ENCODE results near the gene AEBP1. TPM values are rescaled to one million over a fixed set of nuclear protein-coding genes. Genes with fewer than 3 reads are reported as not detected.

Gene AEBP1
- polyA plus RNA-seq, 4 donors: 58.4 to 82.4 (median 73.4) TPM

DNA sequence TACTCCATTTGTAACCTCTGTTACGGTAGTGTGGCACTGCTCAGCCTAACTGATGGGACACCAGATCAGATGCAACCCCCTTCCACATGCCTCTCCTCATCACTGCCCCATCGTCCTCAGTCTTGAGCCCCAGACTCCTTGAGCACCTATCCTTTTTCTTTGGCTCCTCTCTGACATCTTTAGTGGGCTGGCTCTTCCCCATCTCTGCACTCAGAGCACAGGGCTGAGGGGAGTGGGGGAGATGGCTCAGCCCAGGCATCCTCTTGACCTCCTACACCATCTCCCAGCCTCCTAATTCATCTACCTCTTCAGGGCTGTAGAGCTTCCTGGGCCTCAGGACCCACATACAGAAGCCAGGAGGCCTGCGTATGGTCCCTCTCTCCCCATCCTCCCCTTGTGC lies 20.3 kb upstream of the AEBP1 start:
- DNase-seq (ENCODE audit: low read depth in 4 of 4, low spot score in 2 of 4): no peak

DNA sequence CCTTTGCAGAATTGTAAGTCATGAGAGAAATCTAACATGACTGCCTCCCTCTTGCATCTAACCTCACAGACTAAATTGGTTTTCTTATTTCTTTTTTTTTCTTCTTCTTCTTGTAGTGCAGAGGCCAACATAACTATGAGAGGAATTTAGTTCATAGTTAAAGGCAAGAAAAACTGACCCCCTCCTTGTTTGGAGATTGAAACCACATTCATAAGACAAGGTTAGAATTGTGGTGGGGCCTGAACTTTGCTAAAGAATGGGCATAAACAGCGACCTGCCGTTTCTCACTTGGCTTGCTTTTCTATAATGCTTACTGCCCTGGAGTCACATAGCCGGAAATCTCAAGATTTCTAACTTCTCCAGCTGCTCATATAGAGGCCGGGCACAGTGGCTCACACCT lies 19.4 kb upstream of the AEBP1 start:
- no peak for DNase-seq (ENCODE audit: low read depth in 4 of 4, low spot score in 2 of 4)

DNA sequence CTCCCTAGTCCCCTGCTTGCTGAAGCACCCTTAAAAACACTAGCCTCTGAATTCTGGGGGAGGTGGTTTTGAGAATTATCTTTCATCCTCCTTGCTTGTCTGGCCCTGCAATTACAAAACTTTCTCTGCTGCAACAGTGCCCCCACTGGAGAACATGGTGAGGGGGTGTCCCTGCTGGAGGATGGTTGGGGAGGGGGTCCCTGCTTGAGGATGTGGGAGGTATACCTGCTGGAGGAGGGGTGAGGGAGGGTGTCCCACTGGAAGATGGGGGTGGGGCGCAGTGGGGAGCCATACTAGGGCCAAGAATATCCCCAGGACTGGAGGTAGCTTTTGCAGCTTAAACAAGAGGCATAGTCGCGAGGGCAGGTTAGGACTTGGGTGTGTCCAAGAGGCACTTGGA lies 18.6 kb upstream of the AEBP1 start:
- DNase-seq (ENCODE audit: low read depth in 4 of 4, low spot score in 2 of 4): no peak

DNA sequence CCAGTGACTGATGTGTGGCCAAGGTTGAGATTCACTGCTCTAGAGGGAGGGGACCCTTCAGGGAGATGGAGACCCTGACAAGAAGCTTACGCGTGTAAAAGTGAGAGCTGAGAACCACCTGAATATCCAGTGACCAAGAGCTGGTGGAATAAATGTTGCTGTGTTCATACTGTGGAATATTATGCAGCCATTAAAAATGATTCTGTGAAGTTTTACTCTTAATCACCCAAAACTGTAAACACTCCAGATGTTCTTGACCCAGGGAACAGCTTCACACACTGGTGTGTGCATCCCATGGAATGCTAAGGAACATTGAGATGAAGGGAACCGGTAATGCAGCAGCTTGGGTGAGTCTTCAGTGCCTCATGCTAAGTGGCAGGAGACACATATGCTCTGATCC lies 17.5 kb upstream of the AEBP1 start:
- DNase-seq (ENCODE audit: low read depth in 4 of 4, low spot score in 2 of 4): no peak

DNA sequence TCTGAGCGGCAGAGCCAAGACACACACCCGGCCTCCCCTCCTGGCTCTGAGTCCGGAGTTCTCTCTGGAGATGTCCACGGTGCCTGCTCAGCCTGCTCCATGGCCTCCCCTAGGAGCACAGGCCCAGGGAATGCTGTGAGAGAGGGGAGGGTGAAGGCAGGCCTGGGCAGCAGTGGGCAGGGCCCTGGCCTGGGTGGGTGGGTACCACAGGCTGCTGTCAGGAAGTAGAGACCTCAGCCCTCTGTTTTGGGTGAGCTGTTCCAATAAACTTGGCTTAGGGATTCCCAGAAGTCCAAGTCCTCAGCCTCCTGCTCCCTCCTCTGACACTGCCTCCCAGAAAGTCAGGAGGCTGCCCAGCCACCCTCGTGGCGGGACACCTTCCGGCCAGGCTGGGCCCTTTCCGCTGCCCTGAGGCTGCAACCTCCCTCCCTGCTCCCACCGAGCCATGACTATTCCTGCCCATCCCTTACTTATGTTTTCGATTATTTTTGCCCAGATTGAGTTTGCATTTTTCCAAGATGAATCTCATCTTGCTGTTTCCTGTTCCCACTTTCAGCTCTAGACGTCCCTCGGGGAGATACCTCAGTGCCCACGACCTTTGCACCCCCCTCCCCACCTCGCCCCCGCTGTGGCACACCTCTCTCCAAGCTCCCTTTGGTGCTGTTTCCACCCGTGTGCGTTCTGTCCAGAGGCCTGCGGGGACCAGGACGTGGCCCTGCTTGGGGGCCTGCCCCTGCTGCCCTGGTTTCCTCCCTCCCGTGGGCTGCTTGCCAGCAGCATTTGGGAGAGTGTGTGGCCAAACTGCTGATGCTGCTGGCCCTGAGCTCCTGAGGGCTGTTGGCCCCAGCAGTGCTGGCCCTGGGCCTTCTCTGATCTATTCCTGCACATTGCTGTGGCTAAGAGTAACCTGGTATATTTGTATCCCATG lies 16.0 kb upstream of the AEBP1 start:
- DNase-seq (ENCODE audit: low read depth in 4 of 4, low spot score in 2 of 4): no peak

DNA sequence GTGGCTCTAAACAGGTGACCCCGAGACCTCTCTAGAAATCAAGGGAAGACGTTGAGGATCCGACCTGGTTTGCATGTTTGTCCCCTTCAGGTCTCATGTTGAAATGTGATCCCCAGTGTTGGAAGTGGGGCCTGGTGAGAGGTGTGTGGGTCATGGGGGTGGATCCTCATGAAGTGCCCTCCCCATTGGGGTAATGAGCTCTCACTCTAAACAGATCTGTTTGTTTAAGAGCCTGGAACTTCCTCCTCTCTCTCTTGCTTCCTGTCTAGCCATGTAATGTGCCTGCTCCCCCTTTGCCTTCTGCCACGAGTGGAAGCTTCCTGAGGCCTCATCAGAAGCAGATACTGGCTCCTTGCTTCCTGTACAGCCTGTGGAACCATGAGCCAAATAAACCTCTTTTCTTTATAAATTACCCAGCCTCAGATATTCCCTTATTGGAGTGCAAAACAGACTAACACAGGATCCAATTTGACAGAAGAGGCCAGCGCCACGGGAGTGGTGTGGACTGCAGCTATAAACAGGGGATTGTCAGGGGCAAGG lies 11.0 kb upstream of the AEBP1 start:
- DNase-seq (ENCODE audit: low read depth in 4 of 4, low spot score in 2 of 4): no peak

DNA sequence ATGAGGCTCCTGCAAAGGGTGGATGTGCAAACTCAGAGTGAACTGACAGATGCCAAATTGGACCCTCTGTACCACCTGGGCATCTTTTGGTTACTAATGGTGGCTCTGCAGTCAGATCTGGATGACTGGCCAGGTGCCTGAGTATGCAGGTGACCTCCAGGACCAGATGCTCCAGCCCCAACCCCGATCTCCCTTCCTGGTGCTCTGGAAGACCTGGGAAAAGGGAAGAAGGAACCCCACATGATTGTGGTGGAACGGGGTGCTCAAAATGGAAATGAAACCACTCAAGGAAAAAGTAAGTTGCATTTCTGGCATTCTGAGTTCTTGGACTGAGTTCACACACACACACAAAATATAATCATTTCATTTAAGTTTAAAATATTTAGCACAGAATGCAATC lies 9.8 kb upstream of the AEBP1 start:
- DNase-seq (ENCODE audit: low read depth in 4 of 4, low spot score in 2 of 4): no peak

DNA sequence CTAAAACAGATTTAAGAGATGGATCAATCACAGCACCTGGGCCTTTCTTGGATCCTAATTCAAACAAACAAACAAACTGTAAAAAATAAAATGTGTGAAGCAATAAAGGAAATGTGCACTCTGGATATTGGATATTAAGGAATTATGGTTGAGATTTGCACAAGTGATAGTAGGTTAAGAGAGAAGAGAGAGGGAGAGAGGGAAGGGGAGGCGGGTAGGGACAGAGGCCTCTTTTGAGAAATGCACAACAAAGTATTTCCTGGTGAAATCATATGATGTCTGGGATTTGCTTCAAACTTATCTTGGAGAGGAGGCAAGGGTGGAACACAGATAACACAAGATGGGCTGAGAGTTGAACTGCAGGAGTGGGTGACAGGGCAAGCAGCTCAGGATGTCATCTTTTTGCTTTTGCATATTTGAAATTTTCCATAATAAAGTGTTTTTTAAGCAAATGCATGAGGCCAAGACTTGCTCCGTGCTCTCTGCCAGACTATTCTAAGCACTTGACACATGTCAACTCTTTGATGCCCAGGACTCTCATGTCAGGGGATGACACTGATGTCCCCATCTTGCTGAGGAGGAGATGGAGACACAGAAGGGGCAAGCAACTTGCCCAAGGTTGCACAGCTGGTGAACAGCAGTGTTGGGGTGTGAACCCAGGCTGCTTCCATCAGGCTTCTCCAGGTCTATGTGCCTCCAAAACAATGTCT lies 9.1 kb upstream of the AEBP1 start:
- DNase-seq (ENCODE audit: low read depth in 4 of 4, low spot score in 2 of 4): no peak

DNA sequence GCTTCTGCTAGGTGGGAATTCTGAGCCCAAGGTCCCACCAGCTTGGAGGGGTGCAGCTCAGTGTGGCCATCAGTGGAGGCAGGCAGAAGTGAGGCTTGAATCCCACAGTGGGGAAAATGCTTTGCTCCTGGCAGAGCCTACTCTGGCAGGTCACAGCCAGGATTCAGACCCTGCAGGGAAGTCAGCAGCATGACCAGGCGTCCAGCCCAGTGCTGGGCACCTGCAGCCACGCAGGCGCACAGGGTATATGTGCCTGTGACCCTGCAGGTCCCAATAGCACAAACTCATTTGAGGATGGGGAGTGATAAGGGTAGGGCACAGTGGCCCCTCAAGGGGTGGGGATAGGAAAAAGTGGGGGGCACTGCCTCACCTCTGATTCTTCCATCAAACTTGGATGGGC lies 8.4 kb upstream of the AEBP1 start:
- DNase-seq (ENCODE audit: low read depth in 4 of 4, low spot score in 2 of 4): no peak

DNA sequence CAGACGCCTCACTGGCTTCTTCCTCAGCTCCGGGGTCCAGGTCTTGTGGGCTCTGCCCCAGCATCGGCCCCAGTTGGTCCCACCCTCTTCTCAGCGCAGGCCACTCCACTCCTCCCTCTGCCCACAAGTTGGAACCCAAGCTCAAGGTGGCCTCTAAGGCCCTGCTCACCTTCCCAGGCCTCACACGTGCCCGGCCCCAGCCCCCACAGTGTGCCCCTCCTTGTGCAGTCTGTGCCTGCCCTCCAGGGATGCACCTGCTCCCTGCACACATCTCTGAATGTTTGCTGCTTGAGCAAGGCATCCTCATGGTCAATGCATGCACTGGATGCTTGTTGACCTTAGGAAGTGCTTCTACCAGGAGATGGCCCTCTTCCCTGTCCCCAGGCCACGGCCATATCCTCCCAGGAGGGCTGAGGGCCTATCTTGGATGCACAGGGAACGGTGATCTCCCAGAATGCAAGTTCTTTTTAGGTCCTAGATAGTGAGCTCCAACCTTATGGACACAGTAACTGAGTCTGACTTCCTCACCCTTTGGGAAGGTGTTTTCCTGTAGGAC lies 7.7 kb upstream of the AEBP1 start:
- no peak for DNase-seq (ENCODE audit: low read depth in 4 of 4, low spot score in 2 of 4)

DNA sequence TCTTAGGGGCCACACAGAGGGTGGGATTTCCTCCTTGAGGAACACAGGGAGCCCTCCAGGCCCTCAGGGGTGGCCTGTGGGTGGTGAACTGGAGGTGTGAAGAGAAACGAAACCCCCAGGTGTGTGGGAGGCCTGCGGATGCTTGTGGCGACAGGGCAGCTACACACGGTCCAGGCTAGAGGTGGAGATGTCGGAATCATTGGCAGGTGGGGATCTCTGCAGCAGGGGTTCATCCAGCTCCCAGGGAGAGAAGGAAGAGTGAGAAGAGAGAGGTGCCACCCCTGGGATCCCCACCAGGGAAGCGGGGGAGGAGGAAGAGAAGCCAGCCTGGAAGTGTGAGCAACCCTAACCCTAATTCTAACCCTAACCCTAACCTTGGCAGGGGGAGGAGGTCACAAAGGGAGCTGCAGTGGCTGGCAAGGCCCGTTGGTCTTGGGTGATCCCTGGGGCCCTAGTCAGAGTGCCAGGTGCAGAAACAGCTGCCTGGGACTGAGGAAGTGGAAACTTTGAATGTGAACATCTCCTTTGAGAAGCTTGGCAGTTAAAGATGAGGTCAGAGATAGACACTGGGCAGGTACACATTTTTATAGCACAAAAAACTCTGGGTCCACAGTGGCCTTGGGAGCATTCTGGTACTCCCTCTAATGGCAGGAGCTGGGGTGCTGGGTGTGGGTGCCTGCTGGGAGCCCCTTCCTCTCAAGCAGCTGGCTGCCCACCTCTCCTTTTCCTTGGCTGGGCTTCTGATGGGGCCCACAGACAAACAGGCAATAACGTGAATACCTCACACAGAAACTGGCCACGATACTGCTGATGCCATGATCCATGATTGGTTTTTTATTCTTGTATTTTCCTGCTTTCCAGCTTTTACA lies 6.8 kb upstream of the AEBP1 start:
- DNase-seq (ENCODE audit: low read depth in 4 of 4, low spot score in 2 of 4): no peak

DNA sequence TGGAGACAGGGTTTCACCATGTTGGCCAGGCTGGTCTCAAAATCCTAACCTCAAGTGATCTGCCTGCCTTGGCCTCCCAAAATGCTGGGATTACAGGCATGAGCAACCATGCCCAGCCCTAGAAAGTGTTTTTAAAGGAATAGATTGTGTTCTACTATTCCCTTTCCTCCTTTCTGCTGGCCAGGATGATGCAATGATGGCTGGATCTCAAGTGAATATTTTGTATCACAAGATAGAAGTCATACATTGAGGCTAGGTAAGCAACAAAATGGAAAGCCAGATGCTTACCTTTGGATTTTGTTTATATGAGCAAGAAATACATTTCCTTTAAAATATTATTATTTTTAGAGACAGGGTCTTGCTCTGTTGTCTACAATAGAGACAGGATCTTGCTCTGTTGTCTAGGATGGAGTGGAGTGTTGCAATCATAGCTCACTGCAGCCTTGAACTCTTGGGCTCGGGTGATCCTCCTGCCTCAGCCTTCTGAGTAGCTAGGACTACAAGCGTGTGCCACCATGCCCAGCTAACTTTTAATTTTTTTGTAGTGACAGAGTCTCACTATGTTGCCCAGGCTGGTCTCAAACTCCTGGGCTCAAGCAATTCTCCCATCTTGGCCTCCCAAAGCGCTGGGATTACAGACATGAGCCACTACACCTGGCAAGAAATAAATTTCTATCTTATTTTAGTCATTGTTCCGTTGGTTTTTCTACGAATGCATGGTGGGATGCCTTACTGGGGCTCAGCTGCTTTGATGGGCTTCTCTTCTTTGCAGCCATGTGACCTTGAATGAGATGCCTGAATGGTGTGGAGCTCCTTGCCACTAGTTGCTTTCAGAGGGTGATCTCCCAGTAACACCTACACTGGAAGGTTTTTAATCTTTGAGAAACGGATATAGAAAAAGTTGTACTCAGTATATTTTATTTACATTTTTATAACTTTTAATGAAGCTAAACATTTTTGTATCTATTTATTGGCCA lies 5.8 kb upstream of the AEBP1 start:
- DNase-seq (ENCODE audit: low read depth in 4 of 4, low spot score in 2 of 4): no peak

DNA sequence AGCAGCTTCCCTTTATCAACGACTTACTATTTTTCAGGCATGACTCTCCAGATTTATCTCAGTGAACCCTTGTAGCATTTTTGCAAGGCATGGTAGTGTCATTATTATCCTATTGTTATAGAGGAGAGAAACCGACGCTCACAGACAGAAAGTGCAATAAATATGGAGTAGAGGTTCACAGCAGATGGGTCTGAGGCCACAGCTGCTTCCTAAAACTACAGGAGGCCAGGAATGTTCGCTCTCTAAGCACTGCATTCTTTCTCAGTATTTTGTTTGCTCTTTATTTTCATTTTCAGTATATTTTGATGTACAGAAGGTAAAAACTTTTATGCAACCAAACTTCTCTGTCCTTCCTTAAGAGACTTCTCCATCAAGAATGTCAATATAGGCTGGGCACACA lies 4.5 kb upstream of the AEBP1 start:
- no peak for DNase-seq (ENCODE audit: low read depth in 4 of 4, low spot score in 2 of 4)

DNA sequence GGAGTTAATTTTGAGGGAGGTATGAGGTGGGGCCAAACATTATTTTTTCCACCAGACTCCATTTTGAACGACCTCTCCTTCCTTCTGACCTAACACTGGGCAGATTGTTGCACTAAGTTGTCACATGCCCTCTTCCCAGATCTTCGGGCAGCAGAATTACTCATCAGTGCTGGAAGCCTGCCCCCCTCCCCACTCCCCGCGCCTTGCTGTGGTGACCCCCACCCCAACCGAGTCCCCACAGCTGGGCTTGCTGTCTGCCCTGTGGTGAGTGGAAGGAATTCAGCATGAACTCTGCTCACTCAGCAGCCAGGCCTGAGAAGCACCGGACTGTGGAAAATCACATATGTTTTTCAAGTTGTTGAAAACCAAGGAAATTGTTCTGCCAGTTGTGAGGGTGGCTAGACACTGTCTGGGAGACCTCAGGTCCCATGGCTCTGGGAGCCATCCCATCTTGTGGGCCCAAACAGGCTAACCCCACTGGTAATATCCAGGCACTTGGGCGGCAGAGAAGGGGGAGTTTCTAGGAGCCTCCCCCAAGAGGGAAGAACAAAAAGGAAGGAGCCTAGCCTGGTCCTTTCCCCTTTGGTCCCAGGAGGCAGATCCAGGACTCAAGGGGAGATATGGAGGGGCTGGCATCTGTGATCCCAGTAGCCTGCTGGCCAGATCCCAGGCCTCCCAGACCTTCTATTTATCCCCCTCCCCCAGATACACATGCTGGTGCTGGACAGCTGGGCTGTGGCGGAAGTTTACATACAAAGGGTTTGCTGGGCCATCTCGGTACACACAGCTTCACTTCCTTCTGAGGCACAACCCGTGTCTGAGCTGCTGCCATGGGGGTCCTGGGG lies 3.5 kb upstream of the AEBP1 start:
- no peak for DNase-seq (ENCODE audit: low read depth in 4 of 4, low spot score in 2 of 4)

DNA sequence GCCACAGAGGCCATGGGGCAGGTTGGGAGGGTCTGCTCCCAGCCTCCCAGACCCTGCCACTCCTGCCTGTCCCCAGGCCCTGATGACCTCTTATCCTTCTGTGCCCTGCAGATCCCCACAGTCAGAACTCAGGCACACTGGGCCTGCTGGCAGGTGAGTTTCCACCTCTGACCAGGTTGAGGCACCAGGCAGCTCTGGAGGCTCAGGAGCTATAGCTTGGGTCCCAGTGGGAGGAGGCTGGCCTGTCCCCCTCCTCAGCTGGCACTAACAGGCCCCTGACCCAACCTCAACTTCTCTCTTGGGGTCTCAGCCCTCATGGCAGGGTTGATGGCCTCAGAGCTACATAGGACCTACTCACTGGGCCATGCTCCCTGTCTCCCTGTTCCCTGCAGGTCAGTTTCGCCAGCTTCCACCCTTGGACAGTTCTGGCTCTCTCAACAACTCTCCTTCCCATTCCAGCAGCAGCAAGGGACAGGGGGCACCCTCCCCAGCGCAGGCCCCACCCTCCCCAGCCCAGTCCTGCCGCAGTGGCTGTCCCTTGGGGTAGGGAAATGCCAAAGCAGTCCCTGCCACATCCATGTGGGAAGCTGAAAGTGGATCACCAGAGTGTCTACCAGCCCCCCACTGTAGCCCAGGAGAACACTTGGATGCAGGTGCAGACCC lies 2.7 kb upstream of the AEBP1 start:
- no peak for DNase-seq (ENCODE audit: low read depth in 4 of 4, low spot score in 2 of 4)

DNA sequence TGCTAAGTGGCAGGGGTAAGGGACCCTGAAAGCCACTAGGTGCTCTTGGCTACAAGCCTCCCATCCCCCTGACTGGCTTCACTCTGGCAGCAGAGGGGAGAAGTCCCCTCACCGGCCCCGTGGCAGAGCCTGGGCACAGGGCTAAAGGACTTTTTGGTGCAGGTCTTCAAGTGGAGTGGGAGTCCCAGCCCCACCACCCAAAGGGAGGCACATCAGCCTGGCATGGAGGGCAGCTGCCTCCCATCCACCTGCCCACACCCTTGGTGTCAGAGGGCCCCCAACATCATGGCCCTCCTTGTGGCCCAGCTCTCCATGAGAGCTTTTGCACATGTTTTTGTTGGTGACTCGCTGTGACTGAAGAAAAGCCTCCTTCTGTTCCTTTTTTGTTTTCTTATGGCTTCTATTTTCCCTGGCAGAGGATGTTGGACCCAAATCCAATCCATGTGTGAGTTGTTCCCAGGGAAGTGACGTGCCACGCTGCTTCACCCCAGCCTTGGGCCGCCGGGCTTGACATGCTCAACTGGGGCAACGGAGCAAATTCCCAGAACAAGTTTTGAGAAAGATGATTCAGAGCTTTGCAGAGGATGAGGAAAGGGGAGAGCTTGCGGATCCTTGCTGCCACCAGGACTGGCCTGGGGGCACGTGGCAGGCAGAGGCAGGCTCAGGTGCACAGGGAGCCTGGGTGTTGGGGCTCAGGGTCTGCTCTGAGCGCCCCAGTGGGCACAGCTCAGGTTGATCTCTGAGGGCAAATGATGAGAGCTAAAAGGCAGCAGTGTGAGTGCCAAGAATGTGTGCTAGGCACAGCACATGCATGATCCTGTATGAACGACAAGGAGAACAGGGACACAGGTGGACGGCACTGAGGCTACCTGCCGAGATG lies 1.9 kb upstream of the AEBP1 start:
- DNase-seq (ENCODE audit: low read depth in 4 of 4, low spot score in 2 of 4): no peak

Data from left renal cortex interstitium (tissue), 4 donors.